ENCODE results near the gene GRHL3.

The GRHL3 gene

DNA sequence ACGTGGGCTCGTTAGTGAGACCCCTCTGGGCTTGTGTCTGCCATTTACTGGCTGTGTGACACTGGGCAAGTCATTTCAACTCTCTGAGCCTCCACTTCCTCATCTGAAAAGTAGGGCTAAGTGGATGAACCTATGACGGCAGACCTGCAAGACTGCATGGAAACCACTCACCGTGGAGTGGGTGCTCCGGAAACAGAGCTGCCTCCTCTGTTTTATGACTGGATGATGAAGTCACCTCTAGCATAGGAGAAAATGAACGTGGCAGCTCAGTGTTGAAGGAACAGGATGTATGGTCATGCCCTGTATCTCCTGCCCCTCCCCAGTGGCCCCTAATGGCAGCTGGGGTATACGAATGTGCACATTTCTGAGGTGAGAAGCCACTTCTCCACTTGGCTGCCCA is 53.9 kb downstream of the GRHL3 start:
- DNase-seq (ENCODE audit: low spot score), result no peak

- DNase-seq (ENCODE audit: low spot score), result no peak
Measured at GRCh38 chr1:24373710-24374109, 54.6 kb downstream of the GRHL3 start.

GRCh38 chr1:24374891-24375786 is 56.0 kb downstream of the GRHL3 start:
- DNase-seq (ENCODE audit: low spot score), result no peak

- DNase-seq (ENCODE audit: low spot score), result peak; percentile 43
Measured at GRCh38 chr1:24379733-24380315, 60.7 kb downstream of the GRHL3 start.

DNA sequence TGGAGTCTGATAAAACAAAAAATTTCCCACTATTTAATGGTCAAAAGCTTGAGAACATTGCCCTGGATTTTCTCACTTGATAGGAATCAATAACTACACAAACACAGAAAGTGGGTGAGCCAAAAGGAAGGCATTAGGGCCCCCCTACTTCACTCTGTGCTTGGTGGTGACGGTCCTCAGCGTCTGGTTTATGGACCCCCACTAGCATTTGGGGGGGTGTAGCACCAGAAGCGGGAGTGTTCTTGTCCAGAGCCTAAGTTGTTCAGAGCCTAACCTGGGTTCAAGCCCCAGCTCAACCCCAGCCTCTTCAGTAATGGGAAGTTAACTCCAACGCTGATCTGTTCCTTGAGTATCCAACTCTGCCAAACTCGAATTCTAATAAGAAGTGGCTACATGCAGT is 61.4 kb downstream of the GRHL3 start:
- no peak for DNase-seq (ENCODE audit: low spot score)

GRCh38 chr1:24381256-24381655 is 62.1 kb downstream of the GRHL3 start:
- DNase-seq (ENCODE audit: low spot score), result no peak

GRCh38 chr1:24382165-24382577 is 63.0 kb downstream of the GRHL3 start:
- DNase-seq (ENCODE audit: low spot score), result no peak

- peak; percentile 18 for DNase-seq (ENCODE audit: low spot score)
Measured at GRCh38 chr1:24383381-24383940, 64.3 kb downstream of the GRHL3 start.

- DNase-seq (ENCODE audit: low spot score), result peak; percentile 81
Measured at GRCh38 chr1:24384251-24385090, 65.3 kb downstream of the GRHL3 start.

GRCh38 chr1:24385160-24385940 is 66.2 kb downstream of the GRHL3 start:
- peak; percentile 11 for DNase-seq (ENCODE audit: low spot score)

- DNase-seq (ENCODE audit: low spot score), result no peak
Measured at GRCh38 chr1:24386241-24386640, 67.1 kb downstream of the GRHL3 start.

GRCh38 chr1:24386931-24387330 is 67.8 kb downstream of the GRHL3 start:
- no peak for DNase-seq (ENCODE audit: low spot score)

- no peak for DNase-seq (ENCODE audit: low spot score)
Measured at GRCh38 chr1:24387636-24388175, 68.5 kb downstream of the GRHL3 start.

- DNase-seq (ENCODE audit: low spot score), result no peak
Measured at GRCh38 chr1:24388331-24388885, 69.3 kb downstream of the GRHL3 start.

DNA sequence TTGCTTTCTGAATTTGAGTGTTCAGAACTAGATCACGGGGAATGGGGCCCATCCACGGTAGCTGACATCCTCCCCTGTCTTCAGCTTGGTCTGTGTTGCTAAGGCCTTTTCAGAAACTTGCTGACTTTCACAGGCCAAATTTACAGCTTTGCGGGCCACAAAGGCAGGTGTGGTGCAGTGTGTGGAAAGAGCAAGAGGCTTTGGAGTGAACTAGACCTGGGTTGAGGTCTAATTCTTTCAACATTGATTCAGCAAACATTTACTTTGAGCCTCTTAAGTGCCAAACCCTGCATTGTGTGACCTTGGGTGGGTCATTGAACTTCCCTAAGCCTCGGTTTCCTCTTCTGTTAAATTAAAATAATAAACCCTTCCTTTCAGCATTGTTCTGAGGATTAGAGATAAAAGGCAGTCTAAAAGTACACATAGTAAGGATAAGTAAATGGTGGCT is 70.1 kb downstream of the GRHL3 start:
- no peak for DNase-seq (ENCODE audit: low spot score)

- peak; percentile 87 for DNase-seq (ENCODE audit: low spot score)
Measured at GRCh38 chr1:24390924-24391782, 72.0 kb downstream of the GRHL3 start.

GRCh38 chr1:24391882-24392603 is 72.9 kb downstream of the GRHL3 start:
- peak; percentile 63 for DNase-seq (ENCODE audit: low spot score)

GRCh38 chr1:24392604-24392946 is 73.4 kb downstream of the GRHL3 start:
- DNase-seq (ENCODE audit: low spot score), result no peak

DNA sequence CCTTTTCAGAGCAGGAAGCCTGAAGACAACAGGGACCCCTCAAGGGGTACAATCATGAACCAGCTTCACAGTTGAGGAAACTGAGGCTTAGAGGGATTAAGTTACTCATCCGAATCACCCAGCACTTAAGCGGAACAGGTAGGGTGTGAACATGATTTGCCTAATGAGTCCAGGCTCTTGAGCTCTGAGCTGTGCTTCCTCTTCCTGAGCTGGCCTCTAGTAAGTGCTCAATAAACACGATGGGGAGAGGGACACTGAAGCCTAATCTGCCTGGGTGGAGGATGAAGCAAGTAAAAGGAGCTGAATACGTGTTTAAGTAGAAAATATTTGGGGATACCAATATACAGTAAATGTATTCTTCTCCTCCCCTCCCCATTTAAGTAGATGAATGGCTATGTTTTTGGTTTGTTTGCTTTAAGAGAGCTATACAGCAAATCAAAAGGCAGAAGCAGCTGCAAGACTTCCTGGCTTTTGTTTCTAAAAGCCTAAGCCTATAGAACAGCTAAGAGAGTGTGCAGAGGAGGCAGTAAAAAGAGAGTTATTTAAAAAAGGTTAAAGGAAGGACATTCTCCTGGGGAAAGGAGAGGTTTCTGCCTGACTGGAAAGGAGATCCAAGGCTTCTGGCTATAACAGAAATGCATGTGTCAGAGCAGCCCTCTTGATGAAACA is 74.0 kb downstream of the GRHL3 start:
- no peak for DNase-seq (ENCODE audit: low spot score)
